Adrenal gland (tissue), 12 donors: Measurements from ENCODE around the gene VPS9D1. TPM values are rescaled to one million over a fixed set of nuclear protein-coding genes. Genes with fewer than 3 reads are reported as not detected.
"Not testable (repeated sequence)": the region's sequence is repeated elsewhere in the genome, so short reads cannot be mapped to it uniquely, and the experiment has no call there.

ENCODE experiments used
- DNase-seq, 7 donors: peaks; one replicate each; pipeline ENCODE4 v3.0.0-alpha.2; 2019 to 2020
- H3K27ac ChIP-seq, 5 donors: fragments of 200-600 bp; sonication (generic) in 4 of 5; 1 replicate in 3 of 5; 2 replicates in 2 of 5; pipeline versions ENCODE4 v1.5.1 to v1.8.0; 2016 to 2020; ENCODE audit warnings: mild to moderate bottlenecking in 1 of 5
- H3K27me3 ChIP-seq: fragments of 200-600 bp; 2 replicates; pipeline ENCODE4 v1.8.0; 2021
- H3K36me3 ChIP-seq, 2 donors: fragments of 200-600 bp; replicated peaks in 1 of 2; 1 replicate in 1 of 2; 2 replicates in 1 of 2; pipeline versions ENCODE4 v1.5.1 to v1.8.0; 2018 to 2022
- H3K4me1 ChIP-seq, 2 donors: fragments of 200-600 bp; replicated peaks in 1 of 2; 1 replicate in 1 of 2; 2 replicates in 1 of 2; pipeline versions ENCODE4 v1.5.1 to v1.8.0; 2018 to 2021
- H3K4me3 ChIP-seq, 4 donors: fragments of 200-600 bp; sonication (generic) in 3 of 4; one replicate each; pipeline ENCODE4 v1.5.1; 2016 to 2018
- H3K9me3 ChIP-seq, 3 donors: fragments of 200-600 bp; sonication (generic) in 1 of 3; replicated peaks in 1 of 3; 1 replicate in 2 of 3; 2 replicates in 1 of 3; pipeline versions ENCODE4 v1.5.1 to v1.8.0; 2016 to 2021
- CTCF ChIP-seq, 6 experiments: fragments of 450-650 bp in 4 of 6; fragments of 200-600 bp in 2 of 6; sonication (generic) in 1 of 6; IDR thresholded peaks; 1 replicate in 5 of 6; 2 replicates in 1 of 6; pipeline versions ENCODE4 v1.5.1 to v1.8.0; 2016 to 2021; ENCODE audit warnings: antibody characterized with exemption in 6 of 6, mild to moderate bottlenecking in 2 of 6, moderate library complexity in 1 of 6
- POLR2A ChIP-seq, 2 donors: fragments of 450-650 bp; IDR thresholded peaks; one replicate each; pipeline ENCODE4 v1.6.1; 2017; ENCODE audit warnings: antibody characterized with exemption in 2 of 2, mild to moderate bottlenecking in 2 of 2, moderate library complexity in 1 of 2
- WGBS, 4 donors: extraction: QIAGEN DNeasy Blood & Tissue Kit in 2 of 4; methylation state at CpG; one replicate each; pipeline versions ENCODE4 v1.1.5 to v1.1.7; 2013 to 2017; 5-methylcytosine and 5-hydroxymethylcytosine counted together
- intact Hi-C, 2 donors: fragments of 100-400 bp; cut with DNase I; formaldehyde crosslinking; loops; one replicate each; pipeline versions ENCODE4 v1.14.1 to v1.15.0; 2022 to 2023
- polyA plus RNA-seq, 3 donors: library from polyadenylated mRNA; stranded (reverse); fragments of 200-250 nt in 2 of 3; fragments of 350-450 nt in 1 of 3; fragmentation: Illumina TruSeq in 1 of 3; extraction: RNeasy Lipid Tissue Mini Kit (QIAGEN cat#74804) in 1 of 3; gene quantifications; one replicate each; pipeline ENCODE4 v1.2.3, GENCODE V29; 2013 to 2014
- total RNA-seq, 9 donors: library from RNA; depleted of rRNA in 4 of 9; stranded (reverse); fragments of >200 nt in 4 of 9; fragments of 120-200 nt in 1 of 9; fragmentation: NEBNext Ultra II Directional in 1 of 9; extraction: Animal tissue kit (Norgen Biotek cat#: 25700) in 1 of 9; gene quantifications; one replicate each; pipeline versions ENCODE4 v1.1.0 to v1.2.4, GENCODE V29; 2013 to 2023
- donor health status: healthy with polysubstance abuse.
- donor health status: Bipolar disorder and iron deficiency.
- donor health status: DM: yes; HTN: yes; CAD: no.
- donor health status: DM: no; HTN: no; CAD: no.
- donor health status: DM: no; HTN: no; CAD: no.
- donor health status: DM: yes; HTN: yes; CAD: no.

The VPS9D1 gene
- total and polyA plus RNA-seq, 12 donors, result 3.9 to 102 (median 23.2) TPM

GRCh38 chr16:89695086-89695874 is 25.4 kb downstream of the VPS9D1 start:
- peaks cover 0 to 61% of the 10 kb centered on the region in 2 donors for H3K36me3 ChIP-seq

GRCh38 chr16:89694784-89695085 is 26.0 kb downstream of the VPS9D1 start:
- H3K27me3 ChIP-seq, H3K4me3 ChIP-seq, H3K4me1 ChIP-seq, intact Hi-C loops, H3K27ac ChIP-seq, H3K9me3 ChIP-seq: not testable (repeated sequence)
- 60 to 98% (median 92%) methylated on average over 1 to 23 of the region's 23 CpGs for whole genome bisulfite sequencing, 4 donors
- peak in 2 of 7 donors; percentile 17 to 54 for DNase-seq
- H3K36me3 ChIP-seq, result peaks cover 0 to 64% of the 10 kb centered on the region in 2 donors

More at GRCh38 chr16:89695086-89695874, 25.4 kb downstream of the VPS9D1 start:
- H3K27me3 ChIP-seq, result no peaks in the 10 kb centered on the region
- H3K9me3 ChIP-seq, result no peaks in the 10 kb centered on the region
- TF ChIP-seq POLR2A (IDR thresholded peaks at IDR 0.05), result no peak
- TF ChIP-seq CTCF (IDR thresholded peaks at IDR 0.05), result no peak
- DNase-seq, result peak in 2 of 7 donors; percentile 17 to 52
- no peak overlapping the region for H3K4me3 ChIP-seq
- H3K27ac ChIP-seq, result no peak overlapping the region
- H3K4me1 ChIP-seq, result peaks cover 4 to 8% of the 10 kb centered on the region in 2 donors
- WGBS, 4 donors, result 90 to 94% (median 92%) methylated on average over 7 to 31 of the region's 31 CpGs
- intact Hi-C loops, result no loop called here

DNA sequence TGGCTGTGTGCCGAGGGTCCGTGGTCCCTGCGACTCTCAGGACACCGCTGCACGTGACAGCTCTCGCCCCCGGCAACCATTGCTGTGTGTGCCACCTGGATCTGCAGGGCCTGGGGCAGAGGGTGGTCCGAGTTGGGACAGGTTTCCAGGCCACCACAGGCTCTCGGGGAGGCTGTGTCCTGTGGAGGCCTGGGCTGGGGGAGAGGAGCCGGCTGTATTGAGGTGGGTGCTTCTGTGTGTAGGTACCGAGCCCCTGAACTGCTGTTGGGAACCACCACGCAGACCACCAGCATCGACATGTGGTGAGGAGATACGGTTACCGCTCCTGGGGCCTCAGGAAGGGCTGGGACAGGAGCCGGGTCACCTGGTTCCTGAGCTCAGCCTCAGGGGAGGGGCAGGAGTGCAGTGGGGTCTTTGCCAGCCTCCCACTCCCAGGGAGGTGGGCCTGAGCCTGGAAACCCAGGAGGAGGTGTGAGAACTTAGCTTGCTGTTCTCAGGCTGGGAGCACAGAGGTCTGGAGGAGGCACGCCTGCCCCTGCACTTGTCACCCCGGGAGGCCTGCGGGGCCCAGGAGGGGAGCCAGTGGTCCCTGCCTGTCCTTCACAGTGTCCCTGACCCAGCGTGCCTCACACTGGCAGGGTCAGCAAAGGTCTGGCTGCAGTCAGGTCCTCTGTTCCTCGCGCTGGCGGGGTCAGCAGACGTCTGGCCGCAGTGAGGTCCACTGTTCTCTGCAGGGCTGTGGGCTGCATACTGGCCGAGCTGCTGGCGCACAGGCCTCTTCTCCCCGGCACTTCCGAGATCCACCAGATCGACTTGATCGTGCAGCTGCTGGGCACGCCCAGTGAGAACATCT is 26.5 kb downstream of the VPS9D1 start:
- peak in 1 of 7 donors; percentile 23 for DNase-seq
- intact Hi-C loops, result no loop called here
- no peaks in the 10 kb centered on the region for H3K4me1 ChIP-seq
- H3K36me3 ChIP-seq, result peaks cover 0 to 69% of the 10 kb centered on the region in 2 donors
- H3K4me3 ChIP-seq, result no peak overlapping the region
- 86 to 90% (median 87%) methylated on average over 11 to 32 of the region's 32 CpGs; no CpG with 5 or more reads in 1 of the 4 donors for WGBS, 4 donors
- no peaks in the 10 kb centered on the region for H3K27me3 ChIP-seq
- no peaks in the 10 kb centered on the region for H3K9me3 ChIP-seq
- TF ChIP-seq POLR2A (IDR thresholded peaks at IDR 0.05) (no peak), CTCF (IDR thresholded peaks at IDR 0.05) (no peak)
- H3K27ac ChIP-seq, result no peak overlapping the region

DNA sequence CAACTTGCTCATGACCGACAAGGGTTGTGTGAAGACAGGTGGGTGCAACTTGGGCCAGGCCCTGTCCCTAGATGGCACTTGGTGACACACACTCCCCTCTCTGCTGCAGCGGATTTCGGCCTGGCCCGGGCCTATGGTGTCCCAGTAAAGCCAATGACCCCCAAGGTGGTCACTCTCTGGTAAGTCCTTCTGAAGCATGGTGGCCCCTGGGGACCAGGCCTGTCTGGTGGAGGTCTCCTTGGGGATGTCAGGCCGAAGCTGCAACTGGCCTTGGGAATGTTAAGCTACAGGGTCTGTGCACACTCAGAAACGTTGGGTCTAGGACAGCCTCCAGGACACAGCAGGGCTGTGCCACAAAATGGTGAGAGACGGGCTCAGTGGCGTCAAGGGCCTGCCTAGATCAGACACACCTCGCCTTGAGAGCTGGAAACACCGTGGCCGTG is 27.4 kb downstream of the VPS9D1 start:
- intact Hi-C loops, result no loop called here
- no peak for DNase-seq
- H3K9me3 ChIP-seq, result no peaks in the 10 kb centered on the region
- no peak for TF ChIP-seq POLR2A (IDR thresholded peaks at IDR 0.05)
- TF ChIP-seq CTCF (IDR thresholded peaks at IDR 0.05), result no peak
- H3K27me3 ChIP-seq, result no peaks in the 10 kb centered on the region
- no peak overlapping the region for H3K27ac ChIP-seq
- peaks cover 0 to 71% of the 10 kb centered on the region in 2 donors for H3K36me3 ChIP-seq
- WGBS, 4 donors, result 90 to 100% (median 91%) methylated on average over 1 to 11 of the region's 11 CpGs
- no peaks in the 10 kb centered on the region for H3K4me1 ChIP-seq
- H3K4me3 ChIP-seq, result no peak overlapping the region
